Measurements from ENCODE around the gene MID2.
"Not testable (repeated sequence)": the region's sequence is repeated elsewhere in the genome, so short reads cannot be mapped to it uniquely, and the experiment has no call there.

Gene MID2

GRCh38 chrX:107825698-107826237, at the start of gene MID2:
Gene MID2 (plus strand): TSS chrX:107825866. CDS start chrX:107826427, 561 bp downstream.
- peak; percentile 47 for DNase-seq (ENCODE audit: low spot score)

- DNase-seq (ENCODE audit: low spot score): peak; percentile 59
Measured at GRCh38 chrX:107776649-107777535, 48.8 kb upstream of the MID2 start.

- DNase-seq (ENCODE audit: low spot score): no peak
Measured at GRCh38 chrX:107777536-107777832, 48.2 kb upstream of the MID2 start, which contains the start of gene NCBP2L. Gene NCBP2L (plus strand): TSS chrX:107777733. CDS start chrX:107794221, 16,488 bp downstream.

- no peak for DNase-seq (ENCODE audit: low spot score)
Measured at GRCh38 chrX:107780525-107780924, 45.1 kb upstream of the MID2 start.

GRCh38 chrX:107787827-107788226, 37.8 kb upstream of the MID2 start:
- DNase-seq (ENCODE audit: low spot score): no peak

- no peak for DNase-seq (ENCODE audit: low spot score)
Measured at GRCh38 chrX:107804427-107804826, 21.2 kb upstream of the MID2 start.

- no peak for DNase-seq (ENCODE audit: low spot score)
Measured at GRCh38 chrX:107805179-107805578, 20.5 kb upstream of the MID2 start.

- not testable (repeated sequence) for DNase-seq (ENCODE audit: low spot score)
Measured at GRCh38 chrX:107810053-107810452, 15.6 kb upstream of the MID2 start.

- no peak for DNase-seq (ENCODE audit: low spot score)
Measured at GRCh38 chrX:107818900-107819521, 6.7 kb upstream of the MID2 start.

GRCh38 chrX:107823042-107823441, 2.6 kb upstream of the MID2 start:
- no peak for DNase-seq (ENCODE audit: low spot score)

GRCh38 chrX:107823456-107823855, 2.2 kb upstream of the MID2 start:
- no peak for DNase-seq (ENCODE audit: low spot score)

GRCh38 chrX:107826238-107827029, 768 bp downstream of the MID2 start:
- peak; percentile 45 for DNase-seq (ENCODE audit: low spot score)

GRCh38 chrX:107827030-107827831, 1.6 kb downstream of the MID2 start:
- no peak for DNase-seq (ENCODE audit: low spot score)

- DNase-seq (ENCODE audit: low spot score): no peak
Measured at GRCh38 chrX:107827852-107828251, 2.2 kb downstream of the MID2 start.

GRCh38 chrX:107829878-107830277, 4.2 kb downstream of the MID2 start:
- DNase-seq (ENCODE audit: low spot score): no peak

GRCh38 chrX:107831071-107831730, 5.5 kb downstream of the MID2 start:
- no peak for DNase-seq (ENCODE audit: low spot score)

GRCh38 chrX:107834275-107835201, 8.9 kb downstream of the MID2 start:
- DNase-seq (ENCODE audit: low spot score): no peak

GRCh38 chrX:107836958-107837357, 11.3 kb downstream of the MID2 start:
- DNase-seq (ENCODE audit: low spot score): no peak

GRCh38 chrX:107840971-107841370, 15.3 kb downstream of the MID2 start:
- DNase-seq (ENCODE audit: low spot score): no peak

Measured in iPS-NIHi11 (cell line).